HG03565 (cell line): ENCODE data around the gene CDC40.
"Not testable (repeated sequence)": the region's sequence is repeated elsewhere in the genome, so short reads cannot be mapped to it uniquely, and the experiment has no call there.

Source experiments
- ATAC-seq: cut with Tn5 transposase; IDR thresholded peaks from one replicate; pipeline ENCODE4 v1.9.1; 2021; ENCODE audit warnings: mild to moderate bottlenecking, moderate library complexity; ENCODE audit not compliant: unreplicated experiment

The CDC40 gene

GRCh38 chr6:110266996-110267395 lies 86.8 kb downstream of the CDC40 start:
- ATAC-seq, result no peak

- ATAC-seq, result no peak
These were observed 89.4 kb downstream of the CDC40 start for GRCh38 chr6:110269623-110270022.

- ATAC-seq, result no peak
These were observed 89.9 kb downstream of the CDC40 start for GRCh38 chr6:110270165-110270564.

GRCh38 chr6:110271732-110272022 lies 91.5 kb downstream of the CDC40 start:
- ATAC-seq, result no peak

- ATAC-seq, result not testable (repeated sequence)
These were observed 92.6 kb downstream of the CDC40 start for GRCh38 chr6:110272781-110273180.

GRCh38 chr6:110277100-110277665 lies 97.0 kb downstream of the CDC40 start:
- ATAC-seq, result no peak
